GM12878 (cell line): Measurements from ENCODE around the gene EVA1A. TPM values are rescaled to one million over a fixed set of nuclear protein-coding genes. Genes with fewer than 3 reads are reported as not detected.

Experiments
- ATAC-seq: fragments of 200-7000 bp; cut with Tn5 transposase; 3 replicates; pipeline ENCODE4 v1.9.1; 2020; ENCODE audit warnings: mild to moderate bottlenecking, moderate library complexity
- BruUV-seq: library from RNA; stranded (reverse); fragments of 400-500 nt; replicated peaks from 2 replicates; lab custom pipeline; 2021; lab: Mats Ljungman, UMichigan
- CTCF ChIA-PET: fragments of 300-600 bp; sonication (Branson Sonifier 250); formaldehyde crosslinking; extraction: SDS; loops from one replicate; lab custom pipeline; 2021; ENCODE audit warnings: inconsistent platforms; lab: Yijun Ruan, JAX
- POLR2A ChIA-PET: fragments of 350-600 bp; formaldehyde crosslinking; extraction: SDS; loops from one replicate; lab custom pipeline; 2021; ENCODE audit warnings: inconsistent platforms; lab: Charles Lee
- RAD21 ChIA-PET: fragments of 300-600 bp; sonication (Branson Sonifier 250); formaldehyde crosslinking; loops from one replicate; lab custom pipeline; 2023; ENCODE audit warnings: antibody characterized with exemption; ENCODE audit not compliant: unreplicated experiment; lab: Charles Lee
- SMC1A ChIA-PET: fragments of 300-600 bp; sonication (Branson Sonifier 250); formaldehyde crosslinking; loops from one replicate; lab custom pipeline; 2023; ENCODE audit not compliant: unreplicated experiment, uncharacterized antibody; lab: Charles Lee
- DNase-seq: peaks from one replicate; pipeline ENCODE4 v3.0.0-alpha.2; 2011; ENCODE audit warnings: low read depth, low spot score
- FAIRE-seq: peaks from 3 replicates; lab custom pipeline; 2011; peaks lifted over from hg19 to GRCh38; lab: Jason Lieb, UNC
- H2AFZ ChIP-seq: 2 replicates; pipeline ENCODE4 v1.6.0; 2011; ENCODE audit warnings: low read depth, low read length, control low read depth; ENCODE audit not compliant: control insufficient read depth
- H3K27ac ChIP-seq: 2 replicates; pipeline ENCODE4 v1.5.1; 2011; ENCODE audit warnings: control low read depth; ENCODE audit not compliant: control insufficient read depth, insufficient read depth
- H3K27me3 ChIP-seq, 2 experiments: replicated peaks in 1 of 2; 2 replicates each; pipeline versions ENCODE4 v1.6.0 to v1.6.1; 2011; ENCODE audit warnings: low read length in 1 of 2; ENCODE audit not compliant: control insufficient read depth in 2 of 2, insufficient read depth in 2 of 2
- H3K36me3 ChIP-seq, 2 experiments: 2 replicates each; pipeline ENCODE4 v1.5.1; 2011; ENCODE audit warnings: low read length in 1 of 2; ENCODE audit not compliant: control insufficient read depth in 2 of 2, insufficient read depth in 2 of 2
- H3K4me1 ChIP-seq: 2 replicates; pipeline ENCODE4 v1.6.1; 2011; ENCODE audit warnings: mild to moderate bottlenecking, low read length, moderate library complexity, mixed read lengths; ENCODE audit not compliant: control insufficient read depth, insufficient read depth
- H3K4me2 ChIP-seq: 2 replicates; pipeline ENCODE4 v1.6.0; 2011; ENCODE audit warnings: control low read depth; ENCODE audit not compliant: control insufficient read depth, insufficient read depth
- H3K4me3 ChIP-seq: fragments of 200-600 bp; sonication (generic); 2 replicates; pipeline ENCODE4 v1.5.1; 2016
- H3K79me2 ChIP-seq: 2 replicates; pipeline ENCODE4 v1.6.0; 2011; ENCODE audit warnings: low read length; ENCODE audit not compliant: control insufficient read depth, insufficient read depth
- H3K9ac ChIP-seq: 2 replicates; pipeline ENCODE4 v1.8.0; 2011; ENCODE audit warnings: low read length, control low read depth, mixed read lengths; ENCODE audit not compliant: control insufficient read depth, insufficient read depth
- H3K9me3 ChIP-seq: replicated peaks from 3 replicates; pipeline ENCODE4 v1.5.1; 2011; ENCODE audit warnings: mild to moderate bottlenecking, low read length; ENCODE audit not compliant: control insufficient read depth, insufficient read depth
- H4K20me1 ChIP-seq: 2 replicates; pipeline ENCODE4 v1.6.0; 2011; ENCODE audit not compliant: control insufficient read depth, insufficient read depth
- BCLAF1 ChIP-seq: fragments of 450-650 bp; IDR thresholded peaks from 2 replicates; pipeline ENCODE4 v1.6.1; 2017; ENCODE audit warnings: antibody characterized with exemption, mild to moderate bottlenecking, moderate library complexity
- CBX5 ChIP-seq: sonication (generic); IDR thresholded peaks from 2 replicates; pipeline ENCODE4 v1.6.1; 2016; ENCODE audit warnings: low read depth, moderate library complexity, mild to moderate bottlenecking, inconsistent platforms
- GABPA ChIP-seq: IDR thresholded peaks from 2 replicates; pipeline ENCODE4 v1.6.1; 2014; ENCODE audit warnings: antibody characterized with exemption, low read depth, mild to moderate bottlenecking, inconsistent platforms
- SMAD1 ChIP-seq: fragments of 450-650 bp; IDR thresholded peaks from 2 replicates; pipeline ENCODE4 v1.6.1; 2018; ENCODE audit warnings: mild to moderate bottlenecking, low read depth; ENCODE audit not compliant: partially characterized antibody
- TAF1 ChIP-seq: IDR thresholded peaks from 2 replicates; pipeline ENCODE4 v1.6.1; 2011; ENCODE audit warnings: mild to moderate bottlenecking, low read depth, low read length, borderline replicate concordance
- WGBS: methylation state at CpG from one replicate; pipeline ENCODE4 v1.1.6; 2016; ENCODE audit warnings: low lambda C conversion rate; ENCODE audit not compliant: insufficient replicate concordance, insufficient coverage; ENCODE audit errors: missing lambda C conversion rate; 5-methylcytosine and 5-hydroxymethylcytosine counted together
- in situ Hi-C: fragments of 300-500 bp; cut with MboI; formaldehyde crosslinking; loops from 9 replicates; pipeline ENCODE4 v1.14.3; 2018; ENCODE audit warnings: mixed read lengths
- intact Hi-C: fragments of 100-400 bp; cut with micrococcal nuclease; formaldehyde crosslinking; loops from one replicate; pipeline ENCODE4 v1.14.2; 2022; ENCODE audit not compliant: unreplicated experiment
- polyA plus RNA-seq, 11 experiments: library from polyadenylated mRNA; depleted of rRNA in 4 of 11; unstranded in 6 of 11; stranded (reverse) in 5 of 11; fragments of >200 nt; fragmentation: Nextera tagmentation in 4 of 11; fragmentation: Illumina TruSeq in 1 of 11; extraction: Ambion mirVana in 4 of 11; extraction: Trizol in 1 of 11; gene quantifications; 1 replicate in 1 of 11; 2 replicates in 10 of 11; pipeline versions ENCODE4 v1.2.1 to v1.2.3, GENCODE V29; 2011 to 2016; ENCODE audit warnings: inconsistent platforms in 2 of 11, missing spikeins in 2 of 11, low read depth in 1 of 11
- total RNA-seq, 4 experiments: library from RNA; depleted of rRNA in 3 of 4; stranded (reverse); fragments of >200 nt in 3 of 4; fragmentation: Illumina TruSeq in 1 of 4; extraction: Trizol in 1 of 4; gene quantifications; 2 replicates each; pipeline versions ENCODE4 v1.2.1 to v1.2.3, GENCODE V29; 2013 to 2021

EVA1A gene
- total and polyA plus RNA-seq, 10 of the 15 experiments (the other 5 are each of a cell fraction or from before 2014, with no cell fraction given) = 0.13 to 1.0 (median 0.34) TPM; not detected in 5

DNA sequence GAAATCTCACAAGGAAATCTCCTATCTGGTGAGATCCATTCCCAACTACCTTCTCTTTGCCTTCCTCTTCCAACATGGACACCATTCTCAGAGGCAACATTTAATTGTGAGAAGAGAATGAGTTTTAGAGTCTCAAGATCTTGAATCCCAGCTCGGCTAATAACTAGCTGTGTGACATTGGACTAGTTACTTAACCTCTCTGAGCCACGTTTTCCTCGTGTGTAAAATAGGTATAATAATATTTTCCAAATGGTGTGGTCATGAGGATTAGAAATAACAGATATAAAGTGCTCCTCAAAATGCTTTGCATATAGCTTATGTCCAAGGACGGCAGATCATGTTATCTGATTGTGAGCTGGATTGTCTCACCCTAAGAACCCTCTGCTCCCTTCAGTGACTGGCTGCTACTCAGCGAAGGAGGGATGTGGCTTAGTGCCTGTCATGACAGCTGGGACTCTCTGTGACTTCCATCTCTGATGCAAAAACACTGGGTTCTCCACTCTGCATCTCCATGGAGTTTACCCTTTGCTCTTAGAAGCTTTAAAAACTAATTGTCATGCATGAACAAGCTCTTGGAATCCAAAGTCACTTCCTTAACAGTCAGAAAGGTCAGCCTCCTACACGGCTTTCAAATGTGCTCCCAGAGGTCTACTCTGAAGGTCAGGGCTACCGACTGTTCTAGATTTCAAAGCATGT is 47.4 kb upstream of the EVA1A start:
- in situ Hi-C loops (loop anchor here (5.0 to 10.0 kb wide), 4 partner anchors 141 to 913 kb away; no protein-coding TSS in a partner anchor), intact Hi-C loops (loop anchor here (2.0 to 5.0 kb wide), 4 partner anchors 206 to 691 kb away; no protein-coding TSS in a partner anchor)
- H3K9me3 ChIP-seq = no peaks in the 10 kb centered on the region
- no peak overlapping the region for H3K27ac ChIP-seq
- no peaks in the 10 kb centered on the region for H3K79me2 ChIP-seq
- DNase-seq = no peak
- ATAC-seq = peak; percentile 25
- H3K36me3 ChIP-seq = no peaks in the 10 kb centered on the region
- H3K27me3 ChIP-seq = no peaks in the 10 kb centered on the region
- no peaks in the 10 kb centered on the region for H4K20me1 ChIP-seq
- no peak for FAIRE-seq
- no TSS peak for BruUV-seq
- no peak overlapping the region for H2AFZ ChIP-seq
- H3K4me2 ChIP-seq = no peak overlapping the region
- 0 out of 2 replicates have a peak, but pooled peaks cover 2% of the 10 kb centered on the region for H3K4me1 ChIP-seq
- RAD21 ChIA-PET = interaction anchor here (0.7 to 2.1 kb wide), 16 partner anchors 11 to 689 kb away, joined by 3 to 25 read pairs (median 6); partner anchors contain the start of gene TACR1
- H3K4me3 ChIP-seq = no peak overlapping the region
- SMC1A ChIA-PET = interaction anchor here (0.5 to 3.1 kb wide), 37 partner anchors 9 to 920 kb away, joined by 3 to 19 read pairs (median 4); partner anchors contain the start of gene TACR1
- POLR2A ChIA-PET = no interaction called here
- CTCF ChIA-PET = interaction anchor here (0.6 to 3.6 kb wide), 59 partner anchors 11 to 755 kb away, joined by 3 to 76 read pairs (median 4); partner anchors contain the start of gene TACR1
- 21% methylated on average over 7 of the region's 7 CpGs for WGBS
- TF ChIP-seq GABPA (no peak), TAF1 (no peak), BCLAF1 (no peak), SMAD1 (no peak), CBX5 (no peak)
- TF ChIP-seq, all 136 proteins: peak for 0
- H3K9ac ChIP-seq = no peak overlapping the region
